ELR (cell line): Measurements from ENCODE around the gene PDE9A.
"Not testable (repeated sequence)": the region's sequence is repeated elsewhere in the genome, so short reads cannot be mapped to it uniquely, and the experiment has no call there.

Experiments used
- DNase-seq: peaks from one replicate; pipeline ENCODE4 v3.0.0-alpha.2; 2015; ENCODE audit warnings: low read depth

Gene PDE9A

GRCh38 chr21:42624936-42625335, 28.5 kb upstream of the PDE9A start:
- DNase-seq, result no peak

GRCh38 chr21:42626171-42626570, 27.2 kb upstream of the PDE9A start:
- no peak for DNase-seq

- DNase-seq, result no peak
Observed at GRCh38 chr21:42627527-42628289, 25.7 kb upstream of the PDE9A start.

- DNase-seq, result not testable (repeated sequence)
Observed at GRCh38 chr21:42628466-42629061, 24.9 kb upstream of the PDE9A start.

- DNase-seq, result no peak
Observed at GRCh38 chr21:42629933-42630589, 23.4 kb upstream of the PDE9A start.

GRCh38 chr21:42630626-42631025, 22.8 kb upstream of the PDE9A start:
- no peak for DNase-seq

GRCh38 chr21:42631142-42631541, 22.3 kb upstream of the PDE9A start:
- no peak for DNase-seq

- no peak for DNase-seq
Observed at GRCh38 chr21:42632336-42632751, 21.1 kb upstream of the PDE9A start.

GRCh38 chr21:42632771-42633690, 20.4 kb upstream of the PDE9A start:
- no peak for DNase-seq

GRCh38 chr21:42633858-42634257, 19.6 kb upstream of the PDE9A start:
- no peak for DNase-seq

GRCh38 chr21:42635848-42636519, 17.4 kb upstream of the PDE9A start:
- no peak for DNase-seq

GRCh38 chr21:42636520-42637266, 16.7 kb upstream of the PDE9A start:
- peak; percentile 37 for DNase-seq

GRCh38 chr21:42637267-42638041, 16.0 kb upstream of the PDE9A start:
- DNase-seq, result no peak

- DNase-seq, result no peak
Observed at GRCh38 chr21:42638266-42638863, 15.1 kb upstream of the PDE9A start.

- no peak for DNase-seq
Observed at GRCh38 chr21:42639646-42640152, 13.7 kb upstream of the PDE9A start.

GRCh38 chr21:42640486-42640885, 12.9 kb upstream of the PDE9A start:
- DNase-seq, result no peak

- no peak for DNase-seq
Observed at GRCh38 chr21:42641311-42642218, 11.9 kb upstream of the PDE9A start.

- no peak for DNase-seq
Observed at GRCh38 chr21:42642219-42642745, 11.1 kb upstream of the PDE9A start.
